NCI-H748 (cell line): Measurements from ENCODE around the gene EML2.
"Not testable (repeated sequence)": the region's sequence is repeated elsewhere in the genome, so short reads cannot be mapped to it uniquely, and the experiment has no call there.

Experiments
- DNase-seq: peaks from one replicate; lab custom pipeline; 2025; ENCODE audit not compliant: unreplicated experiment; lab: John Stamatoyannopoulos, UW

EML2 gene

DNA sequence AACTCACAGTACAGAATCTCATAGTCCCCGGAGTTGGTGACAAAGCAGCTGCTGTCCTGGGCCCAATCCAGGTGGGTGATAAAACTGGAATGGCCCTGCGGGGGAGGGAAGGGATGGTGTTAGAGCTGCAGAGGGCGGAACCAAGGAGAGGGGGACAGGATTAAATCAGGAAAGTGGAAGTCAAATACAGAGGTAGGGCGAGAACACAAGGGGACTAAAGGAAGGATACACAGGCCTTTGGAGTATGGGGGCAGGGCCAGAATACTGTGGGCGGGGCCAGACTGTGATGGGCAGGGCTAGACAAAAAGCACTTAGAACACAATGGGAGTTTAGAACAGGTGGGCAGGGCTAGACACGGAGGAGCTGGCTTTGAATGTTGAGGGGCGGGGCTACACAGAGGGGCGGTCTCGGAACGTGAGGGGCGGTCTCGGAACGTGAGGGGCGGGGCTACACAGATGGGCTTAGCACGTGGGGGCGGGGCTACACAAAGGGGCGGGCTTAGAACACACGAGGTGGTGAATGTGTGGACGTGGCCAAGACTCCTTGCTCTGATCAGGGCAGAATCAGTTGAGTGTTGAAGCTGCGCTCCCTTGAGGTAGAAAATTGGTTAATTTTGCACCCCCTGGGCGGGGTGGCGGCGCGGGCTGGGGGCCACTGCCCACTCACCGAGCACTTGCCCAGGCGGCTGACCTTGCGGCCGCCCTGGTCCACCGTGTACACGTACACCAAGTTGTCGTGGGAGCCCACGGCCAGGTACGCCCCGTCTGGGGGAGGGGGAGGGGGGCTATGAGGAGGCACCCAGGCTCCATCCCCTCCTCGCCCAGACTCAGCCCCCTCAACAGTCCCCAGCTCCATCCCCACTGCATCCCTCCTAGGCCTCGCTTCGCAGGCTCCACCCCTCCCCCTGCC is 23.1 kb downstream of the EML2 start:
- peak; percentile 74 for DNase-seq

DNA sequence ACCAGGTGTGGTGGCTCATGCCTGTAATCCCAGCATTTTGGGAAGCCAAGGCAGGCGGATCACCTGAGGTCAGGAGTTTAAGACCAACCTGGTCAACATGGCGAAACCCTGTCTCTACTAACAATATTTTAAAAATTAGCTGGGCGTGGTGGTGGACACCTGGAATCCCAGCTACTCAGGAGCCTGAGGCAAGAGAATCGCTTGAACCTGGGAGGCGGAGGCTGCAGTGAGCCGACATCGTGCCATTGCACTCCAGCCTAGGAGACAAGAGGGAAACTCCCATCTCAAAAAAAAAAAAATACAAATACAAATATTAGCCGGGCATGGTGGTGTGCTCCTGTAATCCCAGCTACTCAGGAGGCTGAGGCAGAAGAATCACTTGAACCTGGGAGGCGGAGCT is 24.1 kb downstream of the EML2 start:
- not testable (repeated sequence) for DNase-seq

GRCh38 chr19:45613926-45614725 is 25.1 kb downstream of the EML2 start:
- no peak for DNase-seq

GRCh38 chr19:45608948-45609347 is 30.2 kb downstream of the EML2 start:
- DNase-seq: no peak

GRCh38 chr19:45607071-45608029 is 31.8 kb downstream of the EML2 start:
- peak; percentile 62 for DNase-seq

- peak; percentile 41 for DNase-seq
These were observed 37.4 kb downstream of the EML2 start, which contains the start of gene GPR4 for GRCh38 chr19:45601524-45602374. Gene GPR4, minus strand, starts transcription at chr19:45602212. Its CDS starts 10,346 bp downstream, at chr19:45591866.

GRCh38 chr19:45601115-45601514 is 38.1 kb downstream of the EML2 start:
- no peak for DNase-seq

- no peak for DNase-seq
These were observed 38.8 kb downstream of the EML2 start for GRCh38 chr19:45600340-45600885.

DNA sequence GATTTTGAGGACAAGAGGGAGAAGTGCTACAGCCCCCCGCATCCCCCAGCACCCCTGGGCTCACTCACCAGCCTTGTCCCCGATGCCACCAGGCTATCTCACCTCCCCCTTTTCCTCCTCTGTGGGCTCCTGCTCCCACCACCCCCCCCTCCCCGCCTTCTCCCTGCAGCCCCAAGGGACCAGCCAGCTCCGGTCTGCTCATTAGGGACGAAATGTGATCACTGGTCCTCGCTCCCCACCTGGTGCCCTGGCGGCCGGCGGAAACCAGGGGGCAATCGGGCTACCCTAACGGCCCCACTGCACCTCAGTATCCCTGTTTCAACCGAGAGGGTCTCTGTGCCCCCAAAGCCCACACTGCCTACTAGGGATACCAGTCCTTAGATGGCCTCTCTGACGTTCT is 39.9 kb downstream of the EML2 start:
- no peak for DNase-seq

DNA sequence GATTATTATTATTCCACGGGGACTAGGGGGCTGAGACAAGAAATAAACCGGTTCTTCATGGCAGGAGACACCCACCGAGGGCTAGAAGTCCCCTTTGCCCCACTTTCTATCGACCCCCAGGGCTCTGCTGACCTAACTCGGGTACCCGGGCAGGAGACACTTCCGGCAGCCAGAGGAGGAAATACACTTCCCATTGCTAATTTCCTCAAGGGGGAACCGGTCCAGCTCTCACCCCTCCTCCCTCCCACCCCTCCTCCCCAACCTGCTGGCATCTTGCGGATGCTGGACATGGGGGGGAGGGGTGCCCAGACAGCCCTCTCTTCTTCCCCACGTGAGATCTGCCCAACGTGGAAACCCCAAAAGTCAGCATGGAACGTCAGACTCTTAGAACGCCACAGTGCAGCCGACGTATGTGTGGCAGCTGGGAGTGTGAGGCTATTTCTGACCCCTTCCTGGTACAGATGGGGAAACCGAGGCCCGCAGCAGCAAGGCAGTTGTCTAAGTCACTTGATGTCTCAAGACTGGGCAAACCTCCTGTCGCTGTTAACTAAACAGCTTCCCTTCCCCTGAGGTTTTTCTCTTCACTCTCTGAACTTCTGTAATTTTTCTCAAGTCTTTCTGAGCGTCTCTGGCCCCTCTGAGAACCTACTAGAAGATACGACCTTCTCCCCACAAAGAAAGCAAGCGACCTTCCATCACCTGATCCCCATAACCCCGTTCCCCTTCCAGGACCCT is 40.8 kb downstream of the EML2 start:
- DNase-seq: no peak

DNA sequence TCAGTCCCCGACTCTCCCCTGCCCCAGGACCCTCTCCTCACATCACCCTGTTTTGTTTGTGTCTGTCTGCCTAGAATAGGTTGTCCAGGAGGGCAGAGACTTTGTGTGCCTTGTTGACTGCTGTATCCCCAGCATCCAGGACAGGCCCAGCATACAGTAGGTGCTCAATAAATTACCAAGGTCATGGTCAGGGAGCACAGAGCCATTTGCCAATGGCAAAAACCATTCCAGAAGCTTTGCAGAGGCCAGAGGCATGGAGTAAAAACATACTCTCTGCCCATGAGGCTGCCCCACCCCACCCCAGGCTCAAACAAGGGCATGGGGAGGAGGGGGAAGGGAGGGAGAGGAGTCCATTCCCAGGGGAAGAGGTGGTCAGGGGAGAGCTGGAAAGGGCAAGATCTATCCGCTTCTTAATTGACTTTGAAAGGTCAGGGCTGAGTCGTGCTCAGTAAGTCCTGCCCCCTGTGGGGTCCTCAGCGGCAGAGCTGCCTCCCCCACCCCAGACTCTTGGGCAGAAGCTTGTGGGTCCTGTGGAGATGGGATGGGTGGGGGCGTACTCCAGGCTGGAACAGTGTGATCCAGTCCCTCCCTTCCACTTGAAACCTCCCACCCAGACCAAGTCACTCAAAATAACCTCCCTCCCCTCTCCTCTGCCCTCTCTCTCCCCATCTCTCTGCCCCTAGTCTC is 41.6 kb downstream of the EML2 start:
- DNase-seq: no peak

DNA sequence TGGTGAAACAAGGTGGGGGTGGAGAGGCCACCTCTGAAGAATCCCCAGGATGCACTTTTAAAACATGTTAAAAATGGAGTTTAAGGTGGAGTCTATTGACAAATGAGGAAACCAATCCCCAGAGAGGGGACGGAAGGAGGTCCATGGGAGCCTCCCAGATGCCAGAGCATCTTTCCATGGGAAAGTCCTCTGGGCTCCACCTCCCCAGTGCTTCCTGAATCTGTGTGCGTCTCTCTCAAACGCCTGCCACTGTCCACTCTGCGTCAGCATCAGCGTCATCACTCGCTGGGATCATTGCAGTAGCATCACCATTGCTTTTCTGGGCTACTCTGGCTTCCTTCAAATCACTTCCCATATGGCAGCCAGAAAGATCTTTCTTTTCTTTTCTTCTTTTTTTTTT is 43.4 kb downstream of the EML2 start:
- DNase-seq: no peak

DNA sequence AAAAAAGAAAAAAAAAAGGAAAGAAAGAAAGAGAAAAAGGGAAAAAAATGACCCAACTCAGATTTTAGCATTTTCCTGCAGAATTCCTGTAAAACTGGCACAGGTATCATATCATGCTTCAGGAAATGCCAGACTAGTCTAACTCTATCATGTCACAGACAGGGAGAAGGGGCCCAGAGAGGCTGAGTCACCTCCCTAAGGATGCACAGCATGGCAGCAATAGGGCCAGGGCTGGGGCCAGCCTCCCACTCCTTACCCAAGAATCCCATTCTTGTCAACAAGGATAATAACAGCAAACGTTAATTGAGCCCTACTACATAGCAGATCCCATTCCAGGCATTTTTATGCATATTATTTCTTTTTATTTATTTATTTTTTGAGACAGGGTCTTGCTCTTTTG is 45.7 kb downstream of the EML2 start:
- DNase-seq: no peak

GRCh38 chr19:45592366-45592765 is 46.8 kb downstream of the EML2 start:
- no peak for DNase-seq

- DNase-seq: no peak
These were observed 47.6 kb downstream of the EML2 start for GRCh38 chr19:45591638-45592005.

DNA sequence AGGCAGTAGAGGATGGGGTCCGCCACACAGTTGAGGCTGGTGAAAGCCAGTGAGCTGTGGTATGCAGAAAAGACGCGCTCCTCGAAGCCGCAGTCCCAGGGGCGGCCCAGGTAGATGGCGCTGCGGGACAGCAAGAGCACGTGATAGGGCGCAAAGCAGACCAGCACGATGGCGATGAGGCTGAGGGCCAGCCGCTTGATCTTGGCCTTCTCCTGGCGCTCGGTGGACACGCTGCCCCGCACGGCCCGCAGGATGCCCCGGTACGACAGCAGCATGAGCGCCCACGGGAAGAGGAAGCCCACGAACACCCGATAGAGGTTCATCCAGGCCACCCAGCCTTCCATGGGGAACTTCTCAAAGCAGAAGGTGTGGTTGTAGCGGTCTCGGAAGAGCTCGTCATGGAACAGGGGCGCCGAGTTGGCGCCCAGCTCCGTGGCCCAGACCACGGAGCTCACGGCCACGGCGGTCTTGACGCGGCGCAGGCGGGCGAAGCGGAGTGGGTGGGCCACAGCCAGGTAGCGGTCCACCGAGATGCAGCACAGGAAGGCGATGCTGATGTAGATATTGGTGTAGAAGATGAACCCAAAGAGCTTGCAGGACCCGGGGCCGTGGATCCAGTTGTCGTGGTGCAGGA is 48.1 kb downstream of the EML2 start:
- peak; percentile 43 for DNase-seq

- no peak for DNase-seq
These were observed 48.7 kb downstream of the EML2 start for GRCh38 chr19:45590300-45591003.
